GM18526 (cell line): ENCODE results near the gene RASSF3.

ENCODE experiments used
- POLR2A ChIP-seq: IDR thresholded peaks from 3 replicates; pipeline ENCODE4 v1.6.1; 2011; ENCODE audit not compliant: insufficient read length; ENCODE audit errors: extremely low read depth

RASSF3 gene

GRCh38 chr12:64691227-64691794, 81.0 kb downstream of the RASSF3 start:
- TF ChIP-seq POLR2A, result no peak

DNA sequence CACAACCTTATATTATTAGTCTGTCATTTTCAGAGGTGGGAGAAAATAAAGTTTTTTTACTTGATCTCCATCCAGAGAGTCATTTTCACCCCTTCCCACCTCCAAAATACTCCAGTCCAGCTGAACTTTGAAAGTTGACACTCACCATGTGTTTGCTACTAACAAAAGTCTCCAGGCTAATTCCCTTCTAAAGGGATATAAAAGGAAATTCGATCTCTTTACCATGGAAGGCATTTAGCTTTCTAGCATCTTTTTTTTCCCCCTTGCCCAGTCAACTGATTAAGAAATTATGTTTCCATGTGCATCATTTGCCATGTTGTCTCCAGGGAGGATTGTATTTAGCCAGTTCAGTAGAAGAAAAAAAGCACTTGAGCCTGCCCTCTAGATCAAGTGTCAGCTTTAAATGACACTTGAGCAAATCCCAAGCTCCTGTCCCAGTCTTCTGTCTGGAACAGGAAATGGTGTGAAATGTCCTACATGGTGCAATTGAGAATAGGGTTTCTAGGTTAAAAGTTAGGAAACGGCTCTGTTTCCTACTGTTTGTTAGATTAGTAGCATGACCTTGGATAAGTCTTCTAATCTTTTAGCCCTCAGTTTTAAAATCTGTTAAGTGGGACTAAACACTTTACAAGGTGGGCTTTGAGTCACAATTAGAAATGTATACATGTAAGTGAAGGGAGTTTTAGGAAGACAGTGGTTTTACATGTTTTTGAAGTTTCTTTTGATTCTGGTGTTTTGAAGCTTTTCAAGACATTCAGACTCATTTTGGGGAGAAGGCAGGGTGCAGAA, 81.7 kb downstream of the RASSF3 start:
- TF ChIP-seq POLR2A, result no peak

DNA sequence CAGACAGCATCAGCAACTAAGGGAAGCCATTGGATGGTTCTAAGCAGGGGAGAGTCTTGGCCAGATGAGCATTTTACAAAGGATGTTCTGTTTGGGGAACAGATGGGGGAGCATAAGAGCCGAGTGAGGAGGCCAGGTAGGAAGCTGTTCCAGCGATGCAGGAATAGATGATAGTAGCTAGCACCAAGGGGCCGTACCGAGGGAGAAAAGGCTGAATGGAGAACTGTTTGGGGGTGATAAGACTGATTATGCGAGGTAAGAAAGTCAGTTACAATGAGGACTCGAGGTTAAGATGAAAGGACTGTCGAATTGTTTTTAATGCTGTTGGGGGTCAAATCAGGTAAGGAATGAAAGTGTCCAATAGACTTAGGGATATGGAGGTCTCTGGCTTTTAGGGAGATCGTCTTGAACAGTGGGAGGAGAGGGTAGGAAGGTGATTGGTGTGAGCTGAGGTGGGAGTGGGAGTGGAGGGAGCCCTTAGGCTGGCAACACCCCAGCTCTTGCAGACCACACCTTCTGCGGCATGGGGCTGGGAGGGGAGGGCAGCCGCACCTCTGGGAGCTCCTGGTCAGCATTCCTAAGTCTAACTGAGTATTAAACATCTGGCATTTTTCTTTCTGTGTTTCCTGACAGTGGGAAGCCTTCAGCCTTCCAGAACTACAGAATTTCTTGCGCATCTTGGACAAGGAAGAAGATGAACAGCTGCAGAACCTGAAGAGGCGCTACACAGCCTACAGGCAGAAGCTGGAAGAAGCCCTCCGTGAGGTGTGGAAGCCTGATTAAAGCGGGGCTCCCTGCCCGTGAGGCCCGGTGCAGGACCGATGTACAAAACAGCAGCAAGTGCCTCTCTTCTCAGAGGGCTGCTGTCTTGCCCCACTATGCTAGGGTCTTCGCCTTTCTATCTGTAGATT, 84.1 kb downstream of the RASSF3 start:
- TF ChIP-seq POLR2A, result no peak

- TF ChIP-seq POLR2A, result no peak
Observed at GRCh38 chr12:64695550-64695949, 85.3 kb downstream of the RASSF3 start.

DNA sequence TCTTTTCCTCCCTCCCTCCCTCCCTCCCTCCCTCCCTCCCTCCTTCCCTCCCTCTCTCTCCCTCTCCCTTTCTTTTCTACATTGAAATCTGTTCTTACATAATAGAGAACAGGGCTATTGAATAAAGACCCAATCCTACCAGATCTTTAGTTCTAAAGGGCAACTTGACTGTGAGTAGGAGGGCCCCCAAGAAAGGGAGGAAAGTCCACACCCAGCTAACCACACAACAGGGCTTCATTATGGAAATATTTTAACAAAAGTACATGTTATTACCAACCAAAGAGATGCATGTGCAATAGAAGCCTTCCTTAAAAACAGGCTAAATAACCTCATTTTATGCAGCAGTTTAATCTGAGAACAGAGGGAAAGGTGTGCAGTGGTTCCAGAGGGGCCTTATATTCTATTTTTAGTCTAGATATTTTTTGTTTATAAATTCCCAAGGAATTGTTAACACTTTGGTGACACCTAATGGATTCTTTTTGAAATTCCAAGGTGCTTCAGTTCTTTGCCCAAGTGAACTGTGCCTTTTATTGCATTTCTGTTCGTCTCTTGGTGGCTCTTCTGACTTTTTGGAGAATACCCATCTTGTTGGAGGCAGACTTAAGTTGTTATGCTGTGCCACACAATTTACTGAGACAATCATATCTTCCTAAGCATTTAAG, 85.9 kb downstream of the RASSF3 start:
- no peak for TF ChIP-seq POLR2A

GRCh38 chr12:64699504-64700115, 89.3 kb downstream of the RASSF3 start:
- TF ChIP-seq POLR2A, result no peak

GRCh38 chr12:64700532-64700931, 90.2 kb downstream of the RASSF3 start:
- TF ChIP-seq POLR2A, result no peak

- TF ChIP-seq POLR2A, result no peak
Observed at GRCh38 chr12:64701283-64701682, 91.0 kb downstream of the RASSF3 start.

- no peak for TF ChIP-seq POLR2A
Observed at GRCh38 chr12:64706306-64706705, 96.0 kb downstream of the RASSF3 start.

- TF ChIP-seq POLR2A, result no peak
Observed at GRCh38 chr12:64706857-64707256, 96.6 kb downstream of the RASSF3 start.

DNA sequence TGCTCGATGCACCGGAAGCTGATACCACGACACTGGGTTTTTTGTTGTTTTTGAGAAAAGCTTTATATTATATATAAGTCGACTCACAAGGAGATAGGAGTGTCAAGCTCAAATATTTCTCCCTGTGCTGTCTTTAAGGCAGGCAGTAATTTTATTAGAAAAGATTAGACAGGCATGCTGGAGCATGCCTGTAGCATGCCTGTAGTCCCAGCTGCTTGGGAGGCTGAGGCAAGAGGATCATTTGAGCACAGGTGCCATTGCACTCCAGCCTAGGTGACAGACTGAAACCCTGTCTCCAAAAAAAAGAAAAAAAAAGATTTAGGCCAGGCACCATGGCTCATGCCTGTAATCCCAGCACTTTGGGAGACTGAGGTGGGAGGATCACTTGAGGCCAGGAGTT, 97.1 kb downstream of the RASSF3 start:
- no peak for TF ChIP-seq POLR2A

- no peak for TF ChIP-seq POLR2A
Observed at GRCh38 chr12:64707926-64708325, 97.6 kb downstream of the RASSF3 start.

GRCh38 chr12:64709429-64709828, 99.1 kb downstream of the RASSF3 start:
- no peak for TF ChIP-seq POLR2A

- TF ChIP-seq POLR2A, result no peak
Observed at GRCh38 chr12:64713376-64713775, 103.1 kb downstream of the RASSF3 start.

DNA sequence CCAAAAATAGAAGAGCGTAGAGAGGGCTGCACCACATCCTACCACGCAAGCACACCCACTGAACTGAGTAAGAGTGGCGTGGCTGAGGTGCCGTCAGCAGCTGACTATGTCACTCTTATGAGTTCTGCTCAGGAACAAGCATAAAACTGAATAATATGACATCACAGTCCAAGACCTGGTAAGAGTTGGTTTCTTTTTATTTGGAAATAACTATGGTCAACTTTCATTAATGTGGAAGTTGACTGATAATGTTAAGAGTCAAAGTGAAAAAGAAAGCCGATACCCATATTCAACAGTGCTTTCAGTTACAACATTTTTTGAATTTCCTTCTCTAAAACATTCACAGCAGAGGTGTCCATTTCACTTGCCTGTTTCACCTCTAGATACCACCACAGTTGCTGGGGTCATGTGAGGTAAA, 104.3 kb downstream of the RASSF3 start:
- TF ChIP-seq POLR2A, result no peak
